CD4-positive, alpha-beta T cell treated with Interleukin-6 at 100 ng/mL for 8 hours (primary cell): ENCODE data around the gene ELMO1.

Experiments used
- DNase-seq: peaks from one replicate; pipeline ENCODE4 v3.0.0-alpha.2; 2020; ENCODE audit warnings: mixed read lengths, low spot score

Gene ELMO1

DNA sequence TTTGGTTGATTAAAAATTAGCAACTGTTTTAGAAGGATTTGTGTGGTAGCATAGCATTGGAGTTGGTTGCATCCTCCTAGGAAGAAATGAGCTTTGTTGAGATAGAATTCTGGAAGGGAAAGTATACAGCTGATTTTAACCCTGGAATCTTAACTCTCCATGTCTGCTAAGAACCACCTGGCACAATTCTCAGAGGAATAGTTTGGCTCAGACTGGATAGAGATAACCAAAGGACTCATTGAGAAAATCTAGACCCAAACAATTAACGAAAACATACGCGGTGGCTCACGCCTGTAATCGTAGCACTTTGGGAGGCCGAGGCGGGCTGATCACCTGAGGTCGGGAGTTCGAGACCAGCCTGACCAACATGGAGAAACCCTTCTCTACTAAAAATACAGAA is 625.3 kb downstream of the ELMO1 start:
- DNase-seq = no peak

DNA sequence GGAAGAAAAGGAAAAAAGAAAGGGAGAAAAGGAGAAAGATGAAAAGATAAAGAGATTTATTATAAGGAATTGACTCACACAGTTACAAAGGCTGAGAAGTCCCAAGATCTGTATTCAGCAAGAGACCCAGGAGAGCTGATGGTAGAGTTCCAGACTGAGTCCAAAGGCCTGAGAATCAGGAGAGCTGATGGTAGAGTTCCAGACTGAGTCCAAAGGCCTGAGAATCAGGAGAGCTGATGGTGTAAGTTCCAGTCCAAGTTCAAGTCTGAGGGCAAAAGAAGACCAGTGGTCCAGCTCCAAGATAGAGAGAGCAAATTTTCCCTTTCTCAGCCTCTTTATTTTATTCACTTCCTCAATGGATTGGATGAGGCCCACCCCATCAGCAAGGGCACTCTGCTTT is 627.0 kb downstream of the ELMO1 start:
- no peak for DNase-seq

DNA sequence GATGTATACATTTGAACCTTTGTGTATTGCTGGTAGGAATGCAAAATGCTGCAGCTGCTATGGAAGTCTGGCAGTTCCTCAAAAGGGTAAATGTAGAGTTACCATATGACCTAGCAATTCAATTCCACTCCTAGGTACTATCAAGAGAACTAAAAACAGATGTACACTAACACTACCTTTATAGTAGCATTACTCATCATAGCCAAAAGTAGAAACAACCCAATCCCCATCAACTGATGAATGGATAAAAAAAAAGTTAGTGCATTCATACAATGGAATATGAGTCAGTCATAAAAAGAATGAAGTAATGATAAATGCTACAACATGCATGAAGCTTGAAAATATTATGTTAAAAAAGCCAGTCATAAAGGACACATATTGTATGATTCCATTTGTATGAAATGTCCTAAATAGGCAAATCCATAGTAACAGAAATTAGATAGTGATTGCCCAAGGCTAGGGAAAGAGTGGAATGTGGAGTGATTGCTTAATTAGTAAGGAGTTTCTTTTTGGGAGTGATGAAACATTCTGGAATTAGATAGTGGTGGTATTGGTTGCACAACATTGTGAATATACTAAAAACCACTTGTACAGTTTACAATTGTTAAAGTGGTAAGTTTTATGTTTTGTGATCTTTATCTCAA is 628.0 kb downstream of the ELMO1 start:
- DNase-seq = no peak

DNA sequence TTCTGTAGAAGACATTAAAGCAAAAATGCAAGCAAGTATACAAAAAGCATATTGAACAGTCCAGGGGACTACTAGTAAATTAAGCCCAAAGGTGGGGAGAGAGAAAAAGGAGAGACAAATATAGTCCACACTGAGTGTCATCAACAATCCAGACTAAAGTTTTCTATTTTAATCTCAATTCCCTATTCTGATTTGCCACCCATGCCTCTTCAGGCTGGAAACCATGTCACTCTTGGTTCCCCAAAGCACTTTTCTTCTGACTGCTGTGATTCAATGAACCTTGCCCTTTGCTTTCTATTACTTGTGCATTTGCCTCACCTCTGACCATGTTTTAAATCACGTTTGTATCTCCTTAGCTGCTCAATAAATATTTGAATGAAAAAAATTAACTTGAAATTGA is 629.0 kb downstream of the ELMO1 start:
- no peak for DNase-seq

DNA sequence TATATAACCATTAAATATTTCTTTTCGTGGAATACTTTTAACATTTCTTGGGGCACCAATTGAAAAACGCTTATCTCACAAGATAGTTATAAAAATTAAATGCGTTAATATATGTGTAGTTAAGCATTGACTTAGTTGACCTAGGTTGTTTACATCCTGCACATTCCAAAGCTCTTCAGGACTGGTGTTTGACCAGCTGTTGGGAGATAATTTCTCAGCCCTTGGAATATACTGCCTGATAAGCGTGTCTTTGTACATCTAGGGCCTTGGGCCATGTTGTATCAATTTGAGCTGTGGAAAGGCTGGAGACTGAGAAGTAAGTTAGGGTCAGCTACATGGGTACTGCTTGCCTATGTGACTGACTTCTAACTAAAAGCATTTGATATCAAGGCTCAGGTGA is 634.4 kb downstream of the ELMO1 start:
- DNase-seq = no peak

DNA sequence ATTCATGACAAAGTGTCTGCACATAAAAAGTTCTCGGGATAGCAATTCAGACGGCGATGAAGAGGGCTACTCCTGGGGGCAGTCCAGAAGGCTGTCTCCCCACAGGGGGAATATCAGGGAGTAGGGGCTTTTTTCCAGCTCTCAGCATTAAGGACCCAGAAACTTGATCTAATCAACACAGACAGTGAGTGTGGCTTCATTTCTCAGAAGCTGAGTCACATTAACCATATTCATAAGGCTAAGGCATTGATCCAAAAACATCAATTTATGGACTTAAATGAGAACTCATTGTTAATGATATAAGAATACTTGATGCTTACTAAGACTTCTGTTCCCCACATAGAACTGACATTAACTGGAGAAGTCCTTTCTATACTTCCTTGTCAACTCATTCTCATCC is 636.9 kb downstream of the ELMO1 start:
- no peak for DNase-seq

DNA sequence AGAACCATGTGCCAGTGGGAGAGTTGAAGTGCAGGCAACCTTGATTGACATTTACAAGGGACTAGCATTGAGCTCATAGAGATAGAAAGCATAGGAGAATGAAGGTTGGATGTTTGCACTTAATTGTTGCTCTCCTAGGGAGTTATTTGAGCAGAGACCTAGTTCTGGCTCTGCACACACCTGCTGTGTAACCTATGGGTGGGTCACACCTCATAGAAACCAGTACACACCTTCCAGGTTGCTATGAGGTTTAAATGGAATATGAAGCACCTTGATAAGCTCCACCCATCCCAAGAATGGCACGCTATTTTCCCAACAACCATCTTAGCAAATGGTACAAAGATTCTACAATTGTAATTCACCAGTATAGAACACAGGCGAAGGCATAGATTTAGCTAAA is 638.2 kb downstream of the ELMO1 start:
- no peak for DNase-seq

DNA sequence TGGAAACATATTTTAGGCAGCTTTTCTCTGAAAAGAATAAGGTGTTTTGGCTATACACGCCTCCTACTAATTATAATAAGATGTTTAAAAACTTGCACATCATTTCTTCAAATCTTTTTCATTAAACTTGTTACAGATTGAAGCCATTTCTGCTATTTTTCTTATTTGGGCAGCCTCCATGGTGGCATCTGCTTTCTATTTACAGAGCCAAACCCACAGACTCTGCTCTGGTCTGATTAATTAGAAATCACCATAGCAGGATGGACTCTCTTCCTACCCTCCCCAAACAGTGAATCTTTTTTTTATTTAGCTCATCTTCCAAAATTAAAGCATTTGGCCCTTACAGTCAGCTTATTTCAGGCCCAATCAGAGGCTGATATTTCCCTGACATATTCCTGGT is 638.6 kb downstream of the ELMO1 start:
- DNase-seq = no peak

DNA sequence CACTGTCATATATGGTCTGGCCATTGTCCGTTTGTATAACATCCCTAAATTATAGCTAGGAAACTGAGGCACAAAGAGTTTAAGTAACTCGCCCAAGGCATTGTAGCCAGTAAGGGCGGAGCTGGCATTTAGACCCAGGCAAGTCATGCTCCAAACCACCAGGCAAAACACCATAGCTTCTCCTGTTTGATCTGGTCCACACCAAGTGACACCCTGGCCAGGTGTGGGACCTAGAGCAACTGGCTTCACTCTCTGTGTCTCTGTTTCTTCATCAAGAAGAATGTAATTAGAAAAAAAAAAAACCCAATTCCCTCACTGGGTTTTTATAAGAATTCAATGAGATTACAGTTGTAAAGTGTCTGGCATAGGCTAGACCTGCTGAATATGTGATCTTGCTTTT is 639.2 kb downstream of the ELMO1 start:
- no peak for DNase-seq

DNA sequence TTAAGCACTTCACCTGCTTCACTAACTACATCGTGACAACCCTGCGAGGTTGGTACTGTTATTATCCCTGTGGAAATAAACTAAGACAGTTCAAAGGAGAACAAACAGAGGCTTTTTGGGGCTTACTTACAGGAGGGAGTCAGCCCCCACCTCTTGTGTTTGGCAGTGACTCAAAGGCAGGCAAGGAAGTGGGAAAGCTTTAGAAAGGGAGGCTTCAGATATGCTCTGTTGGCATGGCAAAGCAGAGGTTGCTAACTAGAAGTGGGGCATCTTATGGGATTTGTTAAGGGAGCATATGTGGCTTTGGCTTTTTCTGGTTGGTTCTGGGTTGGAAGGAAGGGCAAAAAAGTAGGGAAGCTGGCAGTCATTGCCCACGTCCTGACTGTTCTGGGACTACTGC is 639.6 kb downstream of the ELMO1 start:
- DNase-seq = no peak

DNA sequence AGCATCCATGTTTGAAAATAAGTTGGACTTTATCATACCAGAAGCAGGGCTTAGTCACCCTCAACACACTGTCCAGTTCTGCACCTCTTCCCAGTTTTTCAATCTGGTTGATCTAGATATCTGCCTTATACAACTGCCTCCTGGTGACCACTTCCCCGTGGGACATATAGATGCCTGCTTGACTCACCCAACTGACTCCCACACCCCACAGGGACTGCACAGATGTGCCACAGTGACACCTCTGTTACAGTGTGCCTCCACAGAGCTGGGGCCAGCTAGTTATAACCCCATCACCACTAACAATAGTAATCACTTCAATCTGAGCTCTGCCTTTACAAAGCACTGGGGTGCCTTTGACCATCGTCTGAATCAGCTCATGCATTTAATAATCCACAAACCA is 641.8 kb downstream of the ELMO1 start:
- DNase-seq = no peak
